Suprapubic skin (tissue), 3 donors: ENCODE results near the gene GASK1A.

Source experiments
- CTCF ChIP-seq, 2 donors: fragments of 200-600 bp in 1 of 2; fragments of 450-650 bp in 1 of 2; sonication (generic) in 1 of 2; IDR thresholded peaks; one replicate each; pipeline ENCODE4 v1.5.1; 2016 to 2019; ENCODE audit warnings: antibody characterized with exemption in 2 of 2, mild to moderate bottlenecking in 1 of 2, moderate library complexity in 1 of 2
- EP300 ChIP-seq: sonication (generic); formaldehyde crosslinking; IDR thresholded peaks from one replicate; pipeline ENCODE4 v1.6.1; 2017; ENCODE audit warnings: antibody characterized with exemption
- POLR2A ChIP-seq, 2 donors: fragments of 450-650 bp; IDR thresholded peaks; one replicate each; pipeline ENCODE4 v1.6.1; 2017; ENCODE audit warnings: antibody characterized with exemption in 2 of 2, mild to moderate bottlenecking in 2 of 2, moderate library complexity in 2 of 2

- TF ChIP-seq CTCF (IDR thresholded peaks at IDR 0.05) (no peak), EP300 (no peak), POLR2A (IDR thresholded peaks at IDR 0.05) (no peak)
These were observed 35.1 kb downstream of the GASK1A start for GRCh38 chr3:43014241-43014640.
